ENCODE results near the gene MLLT3. TPM values are rescaled to one million over a fixed set of nuclear protein-coding genes. Genes with fewer than 3 reads are reported as not detected.

MLLT3 gene
- total RNA-seq, 1 experiment from 2014 or later: 7.0 TPM

- no peak for TF ChIP-seq IRF1 (CRISPR knock-in tag; IDR thresholded peaks at IDR 0.05)
- no peak for TF ChIP-seq HMGA2 (CRISPR knock-in tag; IDR thresholded peaks at IDR 0.05)
Measured at GRCh38 chr9:20580673-20581072, 41.6 kb downstream of the MLLT3 start (continued).

DNA sequence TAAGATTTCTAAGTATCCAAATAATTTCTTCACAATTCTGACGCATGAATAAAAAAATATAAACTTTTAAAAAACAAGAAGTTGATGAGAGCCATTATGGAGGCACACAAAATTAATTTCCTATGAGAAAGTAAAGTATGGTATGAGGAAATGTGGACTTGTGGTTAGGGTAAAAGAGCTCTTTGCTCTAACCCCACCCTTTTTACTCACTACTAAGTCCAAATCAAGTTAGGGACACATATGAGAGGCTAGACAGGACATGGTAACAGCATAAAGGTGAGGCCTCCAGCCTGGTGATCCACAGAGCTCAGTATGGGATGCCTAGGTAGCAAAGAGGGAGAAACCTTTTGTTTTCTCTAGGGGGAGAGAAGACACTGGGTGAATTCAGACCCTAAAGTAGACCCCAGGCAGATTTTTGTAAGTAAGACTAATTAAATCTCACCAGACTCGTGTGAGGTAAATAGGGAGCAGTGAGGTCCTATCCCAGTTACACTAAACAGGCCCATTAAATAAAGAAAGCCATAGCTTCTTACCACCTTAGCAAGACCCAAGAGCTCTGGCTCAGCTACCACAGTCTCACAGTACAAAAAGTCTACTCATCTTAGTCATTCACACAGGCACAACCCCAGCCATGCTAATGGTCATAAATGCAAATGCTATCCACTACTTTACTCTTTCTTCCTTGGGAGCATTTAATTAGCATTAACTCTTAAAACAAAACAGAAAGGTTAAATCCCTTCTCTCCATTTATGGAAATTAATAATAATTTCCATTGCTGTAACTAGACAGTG lies 42.6 kb downstream of the MLLT3 start:
- Mint-ChIP-seq H3K27me3 (ENCODE audit: low read depth) (peaks cover 40% of the 10 kb centered on the region), H3K4me1 (peaks cover 3% of the 10 kb centered on the region; the same call in 1 of the 2 replicates), H3K4me3 (no peak overlapping the region), H3K9me3 (peaks cover 14% of the 10 kb centered on the region), H3K36me3 (no peaks in the 10 kb centered on the region), H3K27ac (no peak overlapping the region)
- TF ChIP-seq NR3C1 (CRISPR knock-in tag; conservative IDR thresholded peaks at IDR 0.05; ENCODE audit: low read depth): no peak
- CTCF ChIA-PET: interaction anchor here (1.1 kb wide), 1 partner anchor 55 kb away, joined by 4 read pairs; no protein-coding TSS in a partner anchor
- POLR2A ChIA-PET: no interaction called here
- ATAC-seq (no peak), DNase-seq (ENCODE audit: low spot score) (no peak)

DNA sequence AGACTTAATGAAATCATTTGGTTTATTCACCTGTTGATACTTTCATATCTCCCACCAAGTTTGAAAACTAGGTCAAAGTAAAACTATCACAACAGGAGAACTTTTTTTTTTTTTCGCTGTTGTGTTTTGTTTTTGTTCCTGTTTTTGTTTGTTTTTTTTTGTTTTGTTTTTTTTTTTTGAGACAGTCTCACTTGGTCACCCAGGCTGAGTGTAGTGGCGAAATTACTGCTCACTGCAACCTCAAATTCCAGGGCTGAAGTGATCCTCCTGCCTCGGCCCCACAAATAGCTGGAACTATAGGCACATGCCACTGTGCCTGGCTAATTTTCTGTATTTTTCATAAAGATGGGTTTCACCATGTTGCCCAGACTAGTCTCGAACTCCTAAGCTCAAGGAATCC lies 49.3 kb downstream of the MLLT3 start:
- ATAC-seq (no peak), DNase-seq (ENCODE audit: low spot score) (no peak)
- POLR2A ChIA-PET: no interaction called here
- H3K27me3 Mint-ChIP-seq (ENCODE audit: low read depth): no peaks in the 10 kb centered on the region
- no peak overlapping the region for H3K27ac Mint-ChIP-seq
- H3K36me3 Mint-ChIP-seq: no peaks in the 10 kb centered on the region
- H3K4me3 Mint-ChIP-seq: no peak overlapping the region
- CTCF ChIA-PET: no interaction called here
- H3K4me1 Mint-ChIP-seq: no peaks in the 10 kb centered on the region
- TF ChIP-seq ZNF423 (CRISPR knock-in tag; IDR thresholded peaks at IDR 0.05): no peak
- TF ChIP-seq ESRRA (CRISPR knock-in tag; IDR thresholded peaks at IDR 0.05; ENCODE audit: borderline replicate concordance): no peak
- TF ChIP-seq MXD4 (CRISPR knock-in tag; IDR thresholded peaks at IDR 0.05; ENCODE audit: borderline replicate concordance): no peak
- TF ChIP-seq HMGXB4 (CRISPR knock-in tag; IDR thresholded peaks at IDR 0.05): no peak
- TF ChIP-seq, protein P1, sequence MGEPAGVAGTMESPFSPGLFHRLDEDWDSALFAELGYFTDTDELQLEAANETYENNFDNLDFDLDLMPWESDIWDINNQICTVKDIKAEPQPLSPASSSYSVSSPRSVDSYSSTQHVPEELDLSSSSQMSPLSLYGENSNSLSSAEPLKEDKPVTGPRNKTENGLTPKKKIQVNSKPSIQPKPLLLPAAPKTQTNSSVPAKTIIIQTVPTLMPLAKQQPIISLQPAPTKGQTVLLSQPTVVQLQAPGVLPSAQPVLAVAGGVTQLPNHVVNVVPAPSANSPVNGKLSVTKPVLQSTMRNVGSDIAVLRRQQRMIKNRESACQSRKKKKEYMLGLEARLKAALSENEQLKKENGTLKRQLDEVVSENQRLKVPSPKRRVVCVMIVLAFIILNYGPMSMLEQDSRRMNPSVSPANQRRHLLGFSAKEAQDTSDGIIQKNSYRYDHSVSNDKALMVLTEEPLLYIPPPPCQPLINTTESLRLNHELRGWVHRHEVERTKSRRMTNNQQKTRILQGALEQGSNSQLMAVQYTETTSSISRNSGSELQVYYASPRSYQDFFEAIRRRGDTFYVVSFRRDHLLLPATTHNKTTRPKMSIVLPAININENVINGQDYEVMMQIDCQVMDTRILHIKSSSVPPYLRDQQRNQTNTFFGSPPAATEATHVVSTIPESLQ (CRISPR knock-in tag; IDR thresholded peaks at IDR 0.05): no peak
- TF ChIP-seq EMX1 (CRISPR knock-in tag; IDR thresholded peaks at IDR 0.05): no peak
- TF ChIP-seq ZNF263 (CRISPR knock-in tag; IDR thresholded peaks at IDR 0.05; ENCODE audit: low read depth): no peak
- TF ChIP-seq PREB (CRISPR knock-in tag; IDR thresholded peaks at IDR 0.05; ENCODE audit: borderline replicate concordance): no peak
- no peak for TF ChIP-seq ZNF512 (CRISPR knock-in tag; IDR thresholded peaks at IDR 0.05; ENCODE audit: borderline replicate concordance)
- TF ChIP-seq NR1H2 (CRISPR knock-in tag; IDR thresholded peaks at IDR 0.05): no peak
- TF ChIP-seq NR2C2 (CRISPR knock-in tag; IDR thresholded peaks at IDR 0.05): no peak
- H3K9me3 Mint-ChIP-seq: peaks cover 14% of the 10 kb centered on the region
